ENCODE measurements around the gene KIAA2012.

DNA sequence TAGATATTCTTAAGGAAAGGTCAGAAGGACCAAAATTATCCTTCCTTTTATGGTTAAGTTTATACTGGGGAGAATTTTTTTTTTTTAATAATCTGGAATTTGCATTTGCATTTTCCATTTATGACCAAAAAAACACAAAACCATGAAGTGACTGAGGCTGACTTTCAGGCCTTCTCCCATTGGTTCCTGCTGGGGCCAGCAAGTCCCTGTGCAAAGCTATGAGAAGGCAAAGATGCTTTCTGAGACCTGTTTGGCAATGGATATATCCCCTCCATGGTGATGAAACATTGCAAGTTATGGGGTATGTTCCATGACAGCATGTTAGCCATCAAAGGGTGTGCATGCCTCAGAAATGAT lies 60.8 kb downstream of the KIAA2012 start:
- TF ChIP-seq CEBPB (IDR thresholded peaks at IDR 0.05; ENCODE audit: low read depth, low read length) (no peak), SIN3A (conservative IDR thresholded peaks at IDR 0.05 in 1 of 2, IDR thresholded peaks at IDR 0.05 in 1 of 2; ENCODE audit: low read depth in 1 of 2, low read length in 2 of 2) (no peak), POLR2AphosphoS5 (IDR thresholded peaks at IDR 0.05; ENCODE audit: low read depth, low read length) (no peak), SRF (IDR thresholded peaks at IDR 0.05; ENCODE audit: low read depth, low read length) (no peak), EZH2 (IDR thresholded peaks at IDR 0.05; ENCODE audit: low read depth, low read length, severe bottlenecking) (no peak)
- TF ChIP-seq, protein P1, sequence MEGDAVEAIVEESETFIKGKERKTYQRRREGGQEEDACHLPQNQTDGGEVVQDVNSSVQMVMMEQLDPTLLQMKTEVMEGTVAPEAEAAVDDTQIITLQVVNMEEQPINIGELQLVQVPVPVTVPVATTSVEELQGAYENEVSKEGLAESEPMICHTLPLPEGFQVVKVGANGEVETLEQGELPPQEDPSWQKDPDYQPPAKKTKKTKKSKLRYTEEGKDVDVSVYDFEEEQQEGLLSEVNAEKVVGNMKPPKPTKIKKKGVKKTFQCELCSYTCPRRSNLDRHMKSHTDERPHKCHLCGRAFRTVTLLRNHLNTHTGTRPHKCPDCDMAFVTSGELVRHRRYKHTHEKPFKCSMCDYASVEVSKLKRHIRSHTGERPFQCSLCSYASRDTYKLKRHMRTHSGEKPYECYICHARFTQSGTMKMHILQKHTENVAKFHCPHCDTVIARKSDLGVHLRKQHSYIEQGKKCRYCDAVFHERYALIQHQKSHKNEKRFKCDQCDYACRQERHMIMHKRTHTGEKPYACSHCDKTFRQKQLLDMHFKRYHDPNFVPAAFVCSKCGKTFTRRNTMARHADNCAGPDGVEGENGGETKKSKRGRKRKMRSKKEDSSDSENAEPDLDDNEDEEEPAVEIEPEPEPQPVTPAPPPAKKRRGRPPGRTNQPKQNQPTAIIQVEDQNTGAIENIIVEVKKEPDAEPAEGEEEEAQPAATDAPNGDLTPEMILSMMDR (IDR thresholded peaks at IDR 0.05; ENCODE audit: control extremely low read depth in 1 of 3, insufficient read depth in 1 of 3, low read depth in 1 of 3, low read length in 3 of 3) = no peak

All from H1 (cell line).